ENCODE data around the gene GPR31.
"Not testable (repeated sequence)": the region's sequence is repeated elsewhere in the genome, so short reads cannot be mapped to it uniquely, and the experiment has no call there.

The GPR31 gene

DNA sequence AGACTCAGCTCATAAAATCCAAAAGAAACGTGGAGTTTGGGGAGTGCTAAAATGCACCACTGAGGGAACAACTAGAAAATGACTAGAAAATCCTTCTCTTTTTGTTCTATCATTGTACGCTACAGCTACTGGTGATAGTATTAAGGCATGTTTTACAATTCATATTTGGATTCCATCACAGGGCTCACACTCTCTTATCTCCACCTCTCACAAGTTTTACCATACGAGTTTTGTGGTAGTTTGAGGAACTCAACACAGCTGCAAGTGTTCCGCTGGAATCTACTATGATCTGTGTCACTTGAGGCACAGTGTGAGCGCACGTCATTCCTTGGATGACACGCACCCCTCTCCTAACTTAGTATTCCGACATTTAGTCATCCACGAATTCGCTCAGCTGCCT is 9.9 kb upstream of the GPR31 start:
- in situ Hi-C loops (cut with MboI; ENCODE audit: low sequenced_read_pairs), result not testable (repeated sequence)

DNA sequence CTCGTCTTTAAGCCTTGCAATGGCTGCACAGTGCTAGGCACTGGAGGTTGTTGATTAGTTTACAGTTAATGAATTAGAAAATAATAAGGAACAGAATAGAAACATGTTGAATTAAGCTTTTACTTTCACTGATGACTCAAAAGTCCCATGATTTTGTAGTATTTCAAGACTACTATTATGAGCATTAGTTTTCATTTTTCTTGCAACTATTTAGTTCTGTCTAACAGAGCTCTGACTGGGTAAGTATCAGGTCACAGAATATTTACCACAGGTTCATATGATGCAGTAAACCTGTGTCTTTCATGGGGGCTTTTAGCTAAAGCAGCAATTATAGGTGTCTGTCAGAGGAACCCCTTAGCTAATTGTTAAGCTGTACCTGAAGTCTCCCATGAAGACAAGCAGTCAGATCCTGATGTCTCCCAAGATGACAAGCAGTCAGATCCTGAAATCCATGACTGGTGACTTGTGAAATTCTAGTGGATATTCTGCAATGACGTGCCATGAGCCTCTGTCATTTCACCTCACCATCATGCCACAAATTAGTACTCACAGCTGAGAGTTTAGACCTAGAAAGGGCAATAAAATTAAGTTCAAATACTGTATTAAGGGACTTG is 8.2 kb upstream of the GPR31 start:
- in situ Hi-C loops (cut with MboI; ENCODE audit: low sequenced_read_pairs), result no loop called here

DNA sequence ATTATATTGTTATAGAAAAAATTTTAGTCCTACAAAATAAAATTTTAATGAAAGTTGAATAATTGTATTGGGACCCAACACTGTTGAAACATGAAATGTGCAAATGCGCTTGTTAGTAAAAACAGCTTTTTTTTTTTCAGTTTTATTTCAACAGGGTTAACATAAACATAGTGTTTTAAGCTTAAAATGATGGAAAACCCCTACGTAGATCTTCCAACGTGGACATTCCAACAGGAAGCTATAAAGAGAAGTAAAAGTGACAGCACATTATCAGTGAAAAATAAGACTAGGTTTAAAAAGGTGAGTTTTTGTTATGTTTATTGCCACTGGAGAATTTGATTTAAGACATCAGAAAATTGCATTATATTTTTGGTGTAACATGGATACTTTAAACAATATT is 6.5 kb upstream of the GPR31 start:
- in situ Hi-C loops (cut with MboI; ENCODE audit: low sequenced_read_pairs), result no loop called here

DNA sequence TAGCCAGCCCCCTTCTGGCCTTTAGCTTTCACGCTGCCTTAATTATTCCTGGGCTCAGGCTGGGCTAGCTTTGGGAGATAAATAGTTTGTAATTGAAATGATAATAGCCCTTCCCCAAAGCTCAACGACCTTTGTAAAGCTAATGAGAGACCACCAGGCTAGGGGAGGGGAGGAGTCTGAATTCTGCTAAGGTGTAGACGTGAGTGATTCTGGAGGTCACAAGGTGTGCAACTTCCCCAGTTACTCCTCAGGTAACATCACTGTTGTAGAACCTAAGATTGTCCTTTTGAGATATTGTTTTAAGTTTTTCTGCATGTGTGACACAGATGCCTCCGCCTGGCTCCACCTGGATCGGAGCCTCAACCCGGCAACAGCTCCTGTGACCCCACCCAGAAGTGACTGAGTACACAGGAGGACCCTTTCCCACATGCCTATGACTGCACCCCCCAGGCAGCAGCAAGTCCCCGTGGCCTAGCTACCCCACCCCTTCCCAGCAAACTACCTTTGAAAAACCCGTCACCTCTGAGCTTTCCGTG is 5.8 kb upstream of the GPR31 start:
- in situ Hi-C loops (cut with MboI; ENCODE audit: low sequenced_read_pairs), result no loop called here

- in situ Hi-C loops (cut with MboI; ENCODE audit: low sequenced_read_pairs), result no loop called here
These were observed 4.8 kb upstream of the GPR31 start for GRCh38 chr6:167162591-167162990.

GRCh38 chr6:167161851-167162467 is 4.2 kb upstream of the GPR31 start:
- in situ Hi-C loops (cut with MboI; ENCODE audit: low sequenced_read_pairs), result no loop called here

DNA sequence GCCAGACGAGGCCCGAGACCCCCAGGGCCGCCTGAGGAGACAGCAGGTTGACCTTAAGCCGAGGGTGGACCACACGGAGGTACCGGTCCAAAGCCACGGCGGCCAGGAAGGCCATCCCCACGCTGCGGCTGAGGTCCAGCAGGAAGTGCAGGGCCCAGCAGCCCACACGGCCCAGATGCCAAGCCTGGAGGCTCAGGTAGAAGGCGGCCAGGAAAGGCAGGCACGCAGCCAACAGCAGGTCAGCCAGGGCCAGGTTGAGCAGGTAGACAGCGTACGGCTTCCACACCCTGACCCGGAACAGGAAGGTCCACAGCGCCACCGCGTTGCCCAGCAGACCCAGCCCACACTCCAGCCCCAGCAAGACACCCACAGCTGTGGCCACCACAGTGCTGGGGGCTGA is 366 bp downstream of the GPR31 start:
- in situ Hi-C loops (cut with MboI; ENCODE audit: low sequenced_read_pairs), result no loop called here

GRCh38 chr6:167154895-167155294 is 2.9 kb downstream of the GPR31 start:
- in situ Hi-C loops (cut with MboI; ENCODE audit: low sequenced_read_pairs), result no loop called here

- in situ Hi-C loops (cut with MboI; ENCODE audit: low sequenced_read_pairs), result no loop called here
These were observed 3.5 kb downstream of the GPR31 start for GRCh38 chr6:167154291-167154690.

DNA sequence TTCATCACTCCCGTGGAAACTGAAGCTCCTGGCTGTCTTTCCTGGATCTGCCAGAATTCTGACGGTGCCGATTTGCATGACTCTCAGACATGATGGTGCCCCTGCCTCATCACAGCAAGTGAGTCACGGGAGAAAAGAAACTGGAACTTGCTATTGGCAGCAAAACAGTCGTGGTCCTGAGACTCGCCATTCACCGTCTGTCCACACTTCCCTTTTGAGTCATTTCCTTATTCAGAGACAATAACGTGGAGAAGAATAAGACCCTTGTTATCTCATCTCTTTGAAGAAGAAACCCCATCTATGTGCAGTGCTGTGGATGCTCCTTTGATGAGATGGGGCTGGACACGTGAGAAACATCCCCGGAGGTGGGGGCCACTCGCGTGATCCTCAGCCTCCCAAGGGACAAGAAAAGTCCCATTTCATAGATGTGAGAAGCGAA is 4.2 kb downstream of the GPR31 start:
- in situ Hi-C loops (cut with MboI; ENCODE audit: low sequenced_read_pairs), result no loop called here

- in situ Hi-C loops (cut with MboI; ENCODE audit: low sequenced_read_pairs), result no loop called here
These were observed 4.9 kb downstream of the GPR31 start for GRCh38 chr6:167152862-167153261.

DNA sequence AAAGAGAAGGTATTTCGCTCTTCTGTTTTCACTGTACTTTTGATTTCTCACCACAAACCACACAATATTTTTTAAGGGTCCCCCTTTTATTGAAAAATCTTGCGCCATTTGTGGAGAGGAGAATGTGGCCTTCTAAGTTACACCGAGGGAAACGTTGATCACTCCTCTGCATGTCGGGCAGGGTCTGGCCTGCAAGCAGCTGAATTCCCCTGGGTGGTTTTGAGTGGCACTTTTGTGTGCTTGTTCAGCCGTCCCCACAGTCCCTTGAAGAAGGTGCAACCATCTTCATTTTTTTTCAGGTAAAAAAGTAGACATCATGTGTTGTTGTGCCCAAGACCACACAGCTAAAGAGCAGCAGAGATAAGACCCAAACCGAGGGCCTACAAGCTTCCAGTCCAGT is 6.1 kb downstream of the GPR31 start:
- in situ Hi-C loops (cut with MboI; ENCODE audit: low sequenced_read_pairs), result no loop called here

- in situ Hi-C loops (cut with MboI; ENCODE audit: low sequenced_read_pairs), result no loop called here
These were observed 6.7 kb downstream of the GPR31 start for GRCh38 chr6:167150941-167151549.

- in situ Hi-C loops (cut with MboI; ENCODE audit: low sequenced_read_pairs), result no loop called here
These were observed 8.8 kb downstream of the GPR31 start for GRCh38 chr6:167148997-167149396.

- in situ Hi-C loops (cut with MboI; ENCODE audit: low sequenced_read_pairs), result no loop called here
These were observed 9.8 kb downstream of the GPR31 start for GRCh38 chr6:167148021-167148420.

DNA sequence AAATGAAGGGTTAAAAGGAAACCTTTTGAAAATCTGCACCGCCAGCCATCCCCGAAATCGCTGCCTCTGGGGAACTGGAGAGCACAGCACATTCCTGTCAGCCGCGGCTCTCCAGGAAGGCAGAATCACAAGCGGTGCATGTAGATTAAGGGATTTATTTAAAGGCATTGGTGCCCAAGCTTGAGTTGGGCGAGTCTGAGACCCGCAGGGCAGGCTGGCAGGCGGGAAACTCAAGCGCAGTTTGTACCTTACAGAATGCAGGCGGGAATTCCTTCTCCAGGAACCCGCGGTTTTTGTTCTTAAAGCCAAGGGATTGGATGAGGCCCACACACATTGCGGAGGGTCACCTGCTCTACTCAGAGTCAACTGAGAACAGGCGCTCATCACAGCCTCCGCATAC is 10.8 kb downstream of the GPR31 start:
- in situ Hi-C loops (cut with MboI; ENCODE audit: low sequenced_read_pairs), result no loop called here

DNA sequence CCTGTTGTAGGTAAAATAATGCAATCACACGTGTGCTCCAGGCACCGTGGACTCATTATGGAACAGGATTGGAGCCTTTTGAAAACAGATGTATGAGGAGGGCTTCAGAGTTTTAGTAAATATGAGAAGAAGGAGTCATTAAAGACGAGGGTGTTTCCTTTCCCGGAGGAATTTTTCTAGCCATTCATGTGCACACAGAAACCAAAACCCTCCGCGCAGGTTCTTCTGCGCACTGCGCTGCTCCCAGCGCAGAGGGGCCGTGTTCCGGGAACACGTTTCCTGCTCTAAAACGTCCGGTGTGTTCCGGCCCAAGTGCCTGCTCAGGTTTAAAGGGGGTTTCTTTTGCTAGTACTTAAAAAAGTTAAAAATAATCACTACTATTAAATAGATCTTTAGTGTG is 11.6 kb downstream of the GPR31 start:
- in situ Hi-C loops (cut with MboI; ENCODE audit: low sequenced_read_pairs), result no loop called here

- in situ Hi-C loops (cut with MboI; ENCODE audit: low sequenced_read_pairs), result no loop called here
These were observed 12.3 kb downstream of the GPR31 start for GRCh38 chr6:167145461-167145860.

DNA sequence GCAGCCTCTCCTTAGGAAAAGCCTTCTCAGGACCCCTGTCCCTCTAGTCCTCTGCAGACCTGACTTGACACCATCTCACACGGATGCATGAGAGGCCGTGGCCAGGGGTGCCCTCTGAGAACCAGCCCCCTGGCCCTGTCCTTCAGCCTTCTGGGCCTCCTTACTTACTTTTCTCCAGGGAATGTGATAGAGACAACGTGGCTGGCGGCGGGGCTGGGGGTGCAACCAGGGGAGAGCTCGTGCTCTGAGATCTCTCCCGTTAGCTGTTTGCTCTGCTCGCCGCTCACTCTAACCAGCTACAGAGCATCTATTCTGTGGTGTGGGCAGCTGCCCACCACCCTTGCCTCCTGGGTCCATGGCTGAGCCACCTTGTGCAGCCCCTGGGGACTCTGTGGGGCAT is 14.7 kb downstream of the GPR31 start:
- in situ Hi-C loops (cut with MboI; ENCODE audit: low sequenced_read_pairs), result no loop called here

DNA sequence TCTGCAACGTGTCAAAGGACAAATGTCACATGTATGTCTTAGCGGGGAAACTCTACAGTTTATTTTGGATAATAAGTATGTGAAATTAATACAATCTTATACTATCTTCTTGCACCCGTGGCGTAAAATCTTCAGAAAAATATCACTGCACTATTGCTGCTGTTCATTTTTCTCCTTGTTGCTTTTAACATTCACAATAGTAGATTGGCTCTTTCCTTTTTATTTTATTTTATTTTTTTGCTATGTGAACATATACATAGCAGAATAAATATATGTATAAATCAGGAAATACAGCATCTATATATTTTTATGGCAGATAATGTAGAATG is 15.4 kb downstream of the GPR31 start:
- in situ Hi-C loops (cut with MboI; ENCODE audit: low sequenced_read_pairs), result no loop called here

DNA sequence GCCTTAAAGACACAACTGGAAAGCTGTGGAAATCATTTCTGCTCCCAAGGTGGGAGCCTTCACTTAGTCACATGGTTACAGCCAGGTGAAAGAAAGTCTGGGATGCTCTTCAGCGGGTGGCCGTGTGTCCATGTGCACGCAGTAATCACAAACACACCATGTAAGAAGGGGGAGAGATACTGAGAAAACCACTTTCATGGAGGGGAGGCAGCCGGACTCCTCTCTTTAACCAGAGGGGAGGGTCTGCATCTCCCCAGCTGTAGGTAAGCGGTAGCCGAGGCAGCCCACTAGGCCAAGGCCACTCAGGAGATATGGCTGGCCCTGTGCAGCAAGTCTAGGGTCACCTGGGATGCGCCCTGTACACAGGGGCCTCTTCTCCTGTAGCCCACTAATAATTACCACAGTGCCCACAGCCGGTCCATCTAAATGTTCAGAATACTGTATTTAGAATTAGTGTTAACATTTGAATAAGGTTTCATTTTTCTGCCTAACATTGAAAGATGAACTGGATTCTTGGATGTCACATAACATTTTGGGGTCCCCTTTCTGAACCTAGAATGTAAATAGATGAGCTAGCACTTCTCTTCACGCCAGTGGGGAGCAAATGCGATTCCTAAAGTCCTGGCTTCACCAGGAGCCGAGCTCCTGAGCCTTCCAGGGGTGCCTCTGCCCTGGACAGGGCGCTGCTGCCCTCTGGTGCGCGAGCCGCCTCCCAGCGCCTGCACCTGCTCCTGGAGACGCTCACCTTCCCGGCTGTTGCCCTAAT is 15.9 kb downstream of the GPR31 start:
- in situ Hi-C loops (cut with MboI; ENCODE audit: low sequenced_read_pairs), result no loop called here

Measured in HL-60/S4 (cell line).